Mucosa of gallbladder (tissue), 1 donor: ENCODE measurements around the gene TAS2R42. TPM values are rescaled to one million over a fixed set of nuclear protein-coding genes. Genes with fewer than 3 reads are reported as not detected.

Experiments used
- DNase-seq: peaks from one replicate; pipeline ENCODE4 v3.0.0-alpha.2; 2020; ENCODE audit warnings: low spot score
- total RNA-seq: library from RNA; stranded (reverse); gene quantifications from one replicate; pipeline ENCODE4 v1.2.1, GENCODE V29; 2021
- donor health status: DM: no; HTN: no; CAD: no.

The TAS2R42 gene
- total RNA-seq, 1 donor from 2014 or later, result not detected

DNA sequence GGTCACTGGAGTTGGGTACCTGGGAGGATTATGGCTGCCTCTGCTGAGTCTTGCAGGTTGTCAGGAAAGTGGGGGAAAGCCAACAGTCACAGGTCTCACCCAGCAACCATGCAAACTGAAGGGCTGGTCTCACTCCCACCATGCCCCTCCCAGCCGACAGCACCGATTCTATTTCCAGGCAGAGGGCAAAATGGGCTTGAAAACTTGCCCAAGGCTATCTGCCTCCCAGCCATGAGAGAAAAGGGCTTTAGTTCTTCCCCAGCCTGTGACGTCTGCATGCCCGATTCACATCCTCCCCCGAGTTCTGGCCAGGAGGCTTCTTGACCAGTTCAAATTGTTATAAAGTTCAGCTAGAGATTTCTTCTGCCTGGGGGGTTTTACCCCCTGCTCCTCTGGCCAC, 42.4 kb downstream of the TAS2R42 start:
- DNase-seq, result no peak

DNA sequence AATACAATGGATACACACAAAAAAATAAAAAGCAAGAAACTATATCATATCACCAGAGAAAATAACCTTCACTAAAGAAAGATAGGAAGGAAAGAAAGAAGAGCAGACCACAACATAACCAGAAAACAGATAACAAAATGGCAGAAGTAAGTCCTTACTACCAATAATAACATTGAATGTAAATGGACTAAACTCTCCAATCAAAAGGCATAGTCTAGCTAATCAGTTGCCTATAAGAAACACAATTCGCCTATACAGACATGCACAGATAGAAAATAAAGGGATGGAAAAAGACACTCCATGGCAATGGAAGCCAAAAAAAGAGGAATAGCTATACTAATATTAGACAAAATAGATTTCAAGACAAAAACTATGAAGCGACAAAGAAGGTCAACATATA, 43.4 kb downstream of the TAS2R42 start:
- DNase-seq, result no peak

DNA sequence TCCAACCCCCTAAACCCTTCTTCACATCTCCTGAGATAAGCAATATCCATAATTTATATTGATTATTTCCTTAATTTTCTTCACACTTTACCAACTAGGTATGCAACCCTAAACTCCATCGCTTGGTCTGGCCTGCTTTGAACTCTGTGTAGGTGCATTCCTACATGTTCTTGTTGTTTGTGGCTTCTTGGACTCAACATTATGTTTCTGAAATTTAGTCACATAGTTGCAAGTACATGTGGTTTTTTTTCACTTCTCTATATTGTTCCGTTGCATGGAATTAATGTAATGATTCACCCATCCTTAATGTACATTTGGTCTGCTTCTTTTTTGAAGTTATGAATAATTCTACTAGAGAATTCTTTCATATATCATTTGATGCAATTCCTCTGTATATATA, 50.7 kb downstream of the TAS2R42 start:
- DNase-seq, result no peak

Other genes with a start within 250 kb of the TAS2R42 start
- gene TAS2R14, start 247.7 kb downstream of the TAS2R42 start, total RNA-seq, result 1.4 TPM
- 1.3 TPM for gene TAS2R50, start 200.0 kb downstream of the TAS2R42 start, total RNA-seq
- 0.89 TPM for gene TAS2R20, start 188.6 kb downstream of the TAS2R42 start, total RNA-seq
- 1.9 TPM for gene TAS2R19, start 164.3 kb downstream of the TAS2R42 start, total RNA-seq
- gene TAS2R31, start 155.5 kb downstream of the TAS2R42 start, total RNA-seq, result 3.1 TPM
- gene TAS2R46, start 124.6 kb downstream of the TAS2R42 start, total RNA-seq, result 0.46 TPM
- 0.35 TPM for gene TAS2R43, start 94.6 kb downstream of the TAS2R42 start, total RNA-seq
- gene TAS2R30, start 52.3 kb downstream of the TAS2R42 start, total RNA-seq, result 1.7 TPM
- gene SMIM10L1, start 15.7 kb downstream of the TAS2R42 start, total RNA-seq, result 11.9 TPM
- gene PRB3, start 82.8 kb upstream of the TAS2R42 start, total RNA-seq, result not detected
- not detected for gene PRB4, start 123.5 kb upstream of the TAS2R42 start, total RNA-seq
- not detected for gene PRB2, start 208.6 kb upstream of the TAS2R42 start, total RNA-seq